Neural progenitor cell (in vitro differentiated cells): Measurements from ENCODE around the gene USP1. TPM values are rescaled to one million over a fixed set of nuclear protein-coding genes. Genes with fewer than 3 reads are reported as not detected.
A peak's percentile ranks its signal among the peaks of the same experiment; 100 is the strongest.

ENCODE experiments used
- DNase-seq: peaks from one replicate; pipeline ENCODE4 v3.0.0-alpha.2; 2016; ENCODE audit warnings: low spot score
- H2AFZ ChIP-seq: fragments of 200-600 bp; sonication (generic); replicated peaks from 2 replicates; pipeline ENCODE4 v1.6.1; 2016; ENCODE audit warnings: antibody characterized with exemption
- H3F3A ChIP-seq: fragments of 200-600 bp; sonication (generic); 2 replicates; pipeline ENCODE4 v1.6.1; 2016; ENCODE audit warnings: antibody characterized with exemption, low read depth
- H3K27ac ChIP-seq: fragments of 200-600 bp; sonication (generic); 2 replicates; pipeline ENCODE4 v1.5.1; 2016; ENCODE audit warnings: mild to moderate bottlenecking
- H3K27me3 ChIP-seq: fragments of 200-600 bp; sonication (generic); 2 replicates; pipeline ENCODE4 v1.6.1; 2016; ENCODE audit warnings: mild to moderate bottlenecking, moderate library complexity
- H3K36me3 ChIP-seq: fragments of 200-600 bp; sonication (generic); 2 replicates; pipeline ENCODE4 v1.5.1; 2016
- H3K4me1 ChIP-seq: fragments of 200-600 bp; sonication (generic); 2 replicates; pipeline ENCODE4 v1.6.1; 2016; ENCODE audit warnings: mixed run types
- H3K4me2 ChIP-seq: fragments of 200-600 bp; sonication (generic); 2 replicates; pipeline ENCODE4 v1.6.1; 2016
- H3K4me3 ChIP-seq: fragments of 200-600 bp; sonication (generic); 2 replicates; pipeline ENCODE4 v1.5.1; 2016
- H3K79me2 ChIP-seq: fragments of 200-600 bp; sonication (generic); 2 replicates; pipeline ENCODE4 v1.6.1; 2016; ENCODE audit warnings: low read depth
- H3K9ac ChIP-seq: fragments of 200-600 bp; sonication (generic); 2 replicates; pipeline ENCODE4 v1.6.1; 2016
- H3K9me3 ChIP-seq: fragments of 200-600 bp; sonication (generic); 2 replicates; pipeline ENCODE4 v1.5.1; 2016; ENCODE audit warnings: low read depth
- H4K20me1 ChIP-seq: fragments of 200-600 bp; sonication (generic); 2 replicates; pipeline ENCODE4 v1.6.1; 2016; ENCODE audit warnings: low read depth
- H3K27ac Mint-ChIP-seq: 3 replicates; pipeline ENCODE4 v1.8.0; 2021; ENCODE audit warnings: mixed read lengths
- H3K27me3 Mint-ChIP-seq: 2 replicates; pipeline ENCODE4 v1.8.0; 2022; ENCODE audit warnings: low read depth, mild to moderate bottlenecking, inconsistent platforms, moderate library complexity, mixed read lengths; ENCODE audit not compliant: insufficient read depth
- H3K36me3 Mint-ChIP-seq: 3 replicates; pipeline ENCODE4 v1.8.0; 2021; ENCODE audit warnings: mixed read lengths
- H3K4me1 Mint-ChIP-seq: 3 replicates; pipeline ENCODE4 v1.8.0; 2021; ENCODE audit warnings: mixed read lengths
- H3K4me3 Mint-ChIP-seq: 3 replicates; pipeline ENCODE4 v1.8.0; 2021; ENCODE audit warnings: mild to moderate bottlenecking, moderate library complexity, mixed read lengths
- H3K9me3 Mint-ChIP-seq: 3 replicates; pipeline ENCODE4 v1.8.0; 2020; ENCODE audit warnings: mixed read lengths
- EZH2 ChIP-seq: fragments of 200-600 bp; sonication (generic); IDR thresholded peaks from 2 replicates; pipeline ENCODE4 v1.6.1; 2017; ENCODE audit warnings: antibody characterized with exemption, mild to moderate bottlenecking, moderate library complexity
- EZH2phosphoT487 ChIP-seq: fragments of 200-600 bp; sonication (generic); IDR thresholded peaks from 2 replicates; pipeline ENCODE4 v1.6.1; 2017; ENCODE audit warnings: antibody characterized with exemption
- total RNA-seq: library from RNA; depleted of rRNA; stranded (reverse); fragments of >200 nt; gene quantifications from 2 replicates; pipeline ENCODE4 v1.2.3, GENCODE V29; 2015; ENCODE audit warnings: low replicate concordance
- TF ChIP-seq, protein P1 (sequence below): fragments of 200-600 bp; sonication (generic); IDR thresholded peaks from 2 replicates; pipeline ENCODE4 v1.5.1; 2017; ENCODE audit warnings: antibody characterized with exemption, mild to moderate bottlenecking

USP1 gene
- total RNA-seq, 1 donor from 2014 or later: 106 TPM

DNA sequence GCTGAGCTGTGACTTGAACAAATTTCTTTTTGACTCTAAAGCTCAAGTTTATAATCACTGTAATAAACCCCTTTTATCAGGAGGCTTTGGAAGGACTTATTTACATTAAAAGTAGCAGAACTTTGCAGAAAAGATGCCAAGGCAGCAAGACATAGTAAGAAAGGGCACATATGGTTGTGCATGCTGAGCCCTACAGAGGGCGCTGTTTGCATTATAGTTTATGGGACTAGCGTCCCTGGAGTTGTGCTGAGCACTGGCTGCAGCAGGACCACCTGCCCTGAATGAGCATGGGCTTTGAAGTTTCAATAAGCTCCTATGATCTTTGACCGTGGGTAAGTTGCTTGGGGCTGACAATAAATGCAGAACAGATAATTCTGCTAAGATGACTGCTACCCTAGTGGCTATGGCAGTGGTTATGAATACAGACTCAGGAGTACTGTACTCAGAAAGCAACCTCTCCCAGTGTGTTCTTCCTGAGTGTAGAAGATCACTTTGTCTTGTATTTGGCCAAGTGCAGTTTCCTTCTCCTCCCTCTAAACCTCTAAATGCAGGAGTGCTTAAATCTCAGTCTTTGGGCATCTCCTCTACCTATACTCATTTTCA lies 45.4 kb upstream of the USP1 start:
- H3K27me3 ChIP-seq: no peaks in the 10 kb centered on the region

DNA sequence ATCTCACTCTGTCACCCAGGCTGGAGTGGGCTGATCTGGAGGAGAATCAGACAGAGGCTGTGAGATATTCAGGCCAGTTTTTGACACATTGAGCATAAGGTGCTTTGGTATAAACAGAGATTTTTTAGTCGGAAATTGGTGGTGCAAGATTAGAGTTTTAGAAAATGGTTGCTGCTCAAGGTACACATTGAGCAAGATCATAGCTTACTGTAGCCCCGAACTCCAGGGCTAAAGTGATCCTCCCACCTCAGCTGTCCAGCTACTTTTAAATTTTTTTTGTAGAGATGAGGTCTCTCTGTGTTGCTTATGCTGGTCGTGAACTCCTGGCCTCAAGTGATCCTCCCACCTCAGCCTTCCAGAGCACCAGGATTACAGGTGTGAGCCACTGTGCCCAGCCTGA lies 43.9 kb upstream of the USP1 start:
- H3K4me1 Mint-ChIP-seq: peaks cover 14% of the 10 kb centered on the region

More for the DNA sequence above, 45.4 kb upstream of the USP1 start:
- Histone ChIP-seq H3K79me2 (no peaks in the 10 kb centered on the region), H3K27ac (no peak overlapping the region), H2AFZ (no peak overlapping the region), H3K9ac (no peak overlapping the region), H3K4me1 (peaks cover 12% of the 10 kb centered on the region), H3K4me2 (no peak overlapping the region), H3K9me3 (no peaks in the 10 kb centered on the region), H3K4me3 (no peak overlapping the region), H3K36me3 (no peaks in the 10 kb centered on the region), H4K20me1 (no peaks in the 10 kb centered on the region), H3F3A (no peaks in the 10 kb centered on the region)
- Mint-ChIP-seq H3K36me3 (no peaks in the 10 kb centered on the region), H3K4me3 (no peak overlapping the region), H3K27ac (no peak overlapping the region), H3K27me3 (peaks cover 17% of the 10 kb centered on the region), H3K4me1 (peaks cover 15% of the 10 kb centered on the region), H3K9me3 (no peaks in the 10 kb centered on the region)
- TF ChIP-seq EZH2phosphoT487: no peak
- TF ChIP-seq, protein P1, sequence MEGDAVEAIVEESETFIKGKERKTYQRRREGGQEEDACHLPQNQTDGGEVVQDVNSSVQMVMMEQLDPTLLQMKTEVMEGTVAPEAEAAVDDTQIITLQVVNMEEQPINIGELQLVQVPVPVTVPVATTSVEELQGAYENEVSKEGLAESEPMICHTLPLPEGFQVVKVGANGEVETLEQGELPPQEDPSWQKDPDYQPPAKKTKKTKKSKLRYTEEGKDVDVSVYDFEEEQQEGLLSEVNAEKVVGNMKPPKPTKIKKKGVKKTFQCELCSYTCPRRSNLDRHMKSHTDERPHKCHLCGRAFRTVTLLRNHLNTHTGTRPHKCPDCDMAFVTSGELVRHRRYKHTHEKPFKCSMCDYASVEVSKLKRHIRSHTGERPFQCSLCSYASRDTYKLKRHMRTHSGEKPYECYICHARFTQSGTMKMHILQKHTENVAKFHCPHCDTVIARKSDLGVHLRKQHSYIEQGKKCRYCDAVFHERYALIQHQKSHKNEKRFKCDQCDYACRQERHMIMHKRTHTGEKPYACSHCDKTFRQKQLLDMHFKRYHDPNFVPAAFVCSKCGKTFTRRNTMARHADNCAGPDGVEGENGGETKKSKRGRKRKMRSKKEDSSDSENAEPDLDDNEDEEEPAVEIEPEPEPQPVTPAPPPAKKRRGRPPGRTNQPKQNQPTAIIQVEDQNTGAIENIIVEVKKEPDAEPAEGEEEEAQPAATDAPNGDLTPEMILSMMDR: peak; percentile 85
- DNase-seq: peak; percentile 85

DNA sequence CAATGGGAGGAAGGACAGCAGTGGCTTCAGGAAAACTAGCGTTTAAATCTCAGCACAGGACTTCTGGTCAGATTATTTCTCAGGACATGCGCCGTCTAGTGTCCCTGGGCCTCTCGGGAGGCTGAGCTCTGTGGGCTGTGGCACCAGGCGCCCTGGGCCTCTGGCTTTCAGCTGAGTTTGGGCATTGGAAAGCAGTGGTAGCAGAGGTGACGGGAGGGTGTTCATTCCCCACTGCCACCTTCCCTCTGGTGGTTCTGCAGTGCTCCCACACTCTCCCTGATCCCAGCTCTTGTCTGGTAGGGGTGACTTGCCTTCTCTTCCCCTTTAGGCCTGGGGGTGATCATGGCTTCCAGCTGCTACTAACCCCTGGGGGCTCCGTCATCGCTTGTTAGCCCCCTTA lies 42.2 kb upstream of the USP1 start:
- H3K4me3 ChIP-seq: no peak overlapping the region
- no peaks in the 10 kb centered on the region for H4K20me1 ChIP-seq
- no peak overlapping the region for H3K9ac ChIP-seq
- Mint-ChIP-seq H3K36me3 (no peaks in the 10 kb centered on the region), H3K9me3 (peaks cover 2% of the 10 kb centered on the region), H3K27me3 (peaks cover 30% of the 10 kb centered on the region), H3K4me3 (no peak overlapping the region), H3K27ac (no peak overlapping the region), H3K4me1 (peaks cover 14% of the 10 kb centered on the region)
- H3K27ac ChIP-seq: no peak overlapping the region
- H3K36me3 ChIP-seq: no peaks in the 10 kb centered on the region
- peaks cover 10% of the 10 kb centered on the region for H3K4me1 ChIP-seq
- TF ChIP-seq EZH2 (no peak), EZH2phosphoT487 (no peak)
- TF ChIP-seq, protein P1: no peak
- no peaks in the 10 kb centered on the region for H3K9me3 ChIP-seq
- no peak for DNase-seq
- H3K79me2 ChIP-seq: no peaks in the 10 kb centered on the region
- no peaks in the 10 kb centered on the region for H3K27me3 ChIP-seq
- H3F3A ChIP-seq: no peaks in the 10 kb centered on the region
- no peak overlapping the region for H3K4me2 ChIP-seq
- peak overlapping the region; percentile 50 for H2AFZ ChIP-seq

More for the DNA sequence above, 43.9 kb upstream of the USP1 start:
- no peak overlapping the region for H3K9ac ChIP-seq
- no peak for DNase-seq
- no peaks in the 10 kb centered on the region for H3K79me2 ChIP-seq
- Mint-ChIP-seq H3K36me3 (no peaks in the 10 kb centered on the region), H3K27ac (no peak overlapping the region), H3K27me3 (peaks cover 27% of the 10 kb centered on the region), H3K4me3 (no peak overlapping the region), H3K9me3 (peaks cover 2% of the 10 kb centered on the region)
- no peaks in the 10 kb centered on the region for H3K9me3 ChIP-seq
- no peak overlapping the region for H3K27ac ChIP-seq
- peaks cover 10% of the 10 kb centered on the region for H3K4me1 ChIP-seq
- no peaks in the 10 kb centered on the region for H4K20me1 ChIP-seq
- no peak overlapping the region for H3K4me2 ChIP-seq
- H3K27me3 ChIP-seq: no peaks in the 10 kb centered on the region
- no peak overlapping the region for H2AFZ ChIP-seq
- no peaks in the 10 kb centered on the region for H3F3A ChIP-seq
- TF ChIP-seq, protein P1: no peak
- TF ChIP-seq EZH2: no peak
- no peak for TF ChIP-seq EZH2phosphoT487
- H3K4me3 ChIP-seq: no peak overlapping the region
- no peaks in the 10 kb centered on the region for H3K36me3 ChIP-seq
